A673 (cell line): ENCODE data around the gene SRGAP1. TPM values are rescaled to one million over a fixed set of nuclear protein-coding genes. Genes with fewer than 3 reads are reported as not detected.

Experiments used
- BruUV-seq: library from RNA; stranded (reverse); fragments of 400-500 nt; replicated peaks from 2 replicates; lab custom pipeline; 2021; lab: Mats Ljungman, UMichigan
- CTCF ChIA-PET: fragments of 300-600 bp; sonication (Branson Sonifier 250); formaldehyde crosslinking; loops from one replicate; lab custom pipeline; 2022; ENCODE audit warnings: antibody characterized with exemption; lab: Charles Lee
- POLR2A ChIA-PET: fragments of 300-600 bp; sonication (Branson Sonifier 250); formaldehyde crosslinking; loops from one replicate; lab custom pipeline; 2022; ENCODE audit warnings: antibody characterized with exemption; ENCODE audit not compliant: low non-redundant PET; lab: Charles Lee
- DNase-seq: peaks from one replicate; pipeline ENCODE4 v3.0.0-alpha.2; 2015; ENCODE audit warnings: low spot score
- H3K27ac ChIP-seq: fragments of 200-600 bp; sonication (generic); 2 replicates; pipeline ENCODE4 v1.5.1; 2016; ENCODE audit warnings: mixed run types, low read depth, mild to moderate bottlenecking, mixed read lengths, antibody characterized with exemption, low read length; ENCODE audit not compliant: poor library complexity, severe bottlenecking
- H3K27me3 ChIP-seq: fragments of 200-600 bp; sonication (generic); replicated peaks from 2 replicates; pipeline ENCODE4 v1.6.1; 2017; ENCODE audit warnings: mixed run types, low read depth, mild to moderate bottlenecking, mixed read lengths, antibody characterized with exemption, low read length; ENCODE audit not compliant: insufficient read depth, poor library complexity
- H3K36me3 ChIP-seq: fragments of 200-600 bp; sonication (generic); 2 replicates; pipeline ENCODE4 v1.6.1; 2016; ENCODE audit warnings: mixed run types, mild to moderate bottlenecking, mixed read lengths, antibody characterized with exemption, low read length; ENCODE audit not compliant: insufficient read depth, poor library complexity, severe bottlenecking
- H3K4me1 ChIP-seq: fragments of 200-600 bp; sonication (generic); 2 replicates; pipeline ENCODE4 v1.6.1; 2017; ENCODE audit warnings: mixed run types, mild to moderate bottlenecking, mixed read lengths, antibody characterized with exemption, low read length; ENCODE audit not compliant: insufficient read depth, poor library complexity, severe bottlenecking
- H3K4me3 ChIP-seq: fragments of 200-600 bp; sonication (generic); 2 replicates; pipeline ENCODE4 v1.5.1; 2016; ENCODE audit warnings: low read depth, mixed run types, mild to moderate bottlenecking, mixed read lengths, low read length; ENCODE audit not compliant: poor library complexity, severe bottlenecking
- H3K9me3 ChIP-seq: fragments of 200-600 bp; sonication (generic); 2 replicates; pipeline ENCODE4 v1.6.1; 2016; ENCODE audit warnings: mixed run types, low read depth, mild to moderate bottlenecking, mixed read lengths, antibody characterized with exemption, low read length; ENCODE audit not compliant: poor library complexity, severe bottlenecking
- EZH2 ChIP-seq: fragments of 200-600 bp; sonication (generic); IDR thresholded peaks from 2 replicates; pipeline ENCODE4 v1.6.1; 2017; ENCODE audit warnings: borderline replicate concordance, low read depth, mild to moderate bottlenecking, mixed read lengths, antibody characterized with exemption, low read length; ENCODE audit not compliant: poor library complexity, severe bottlenecking
- intact Hi-C: fragments of 100-400 bp; cut with micrococcal nuclease; formaldehyde crosslinking; loops from one replicate; pipeline ENCODE4 v1.10.0; 2022; ENCODE audit not compliant: unreplicated experiment
- total RNA-seq: library from RNA; stranded (reverse); gene quantifications from 2 replicates; pipeline ENCODE4 v1.2.3, GENCODE V29; 2021
- TF ChIP-seq, protein P1 (sequence below): fragments of 300-800, 200-600 bp; sonication (generic); conservative IDR thresholded peaks from 2 replicates; pipeline ENCODE4 v1.5.1; 2017; ENCODE audit warnings: low read depth, mild to moderate bottlenecking, antibody characterized with exemption, low read length, moderate library complexity, mixed read lengths

SRGAP1 gene
- total RNA-seq, 1 experiment from 2014 or later: 9.7 TPM

DNA sequence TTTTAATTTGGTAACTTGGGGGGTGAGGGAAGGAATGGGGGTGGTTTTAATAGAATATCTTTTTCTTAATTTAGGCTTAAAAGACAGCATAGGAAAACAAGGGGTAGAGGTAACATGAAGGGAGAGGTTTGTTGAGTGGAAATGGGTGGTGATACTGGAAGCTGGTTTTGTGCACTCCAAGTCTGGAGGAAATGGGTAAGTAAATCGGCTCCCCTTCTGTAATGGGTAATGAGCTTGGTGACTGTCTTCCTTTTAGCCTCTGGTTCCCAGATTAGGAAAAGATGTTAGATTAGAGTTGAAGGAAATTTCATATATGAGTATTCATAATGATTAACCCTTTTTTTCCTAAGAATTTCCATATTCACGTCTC, 122.1 kb downstream of the SRGAP1 start:
- no TSS peak for BruUV-seq
- H3K27ac ChIP-seq: no peak overlapping the region
- peak; percentile 52 for DNase-seq
- CTCF ChIA-PET: no interaction called here
- H3K4me1 ChIP-seq: peaks cover 62% of the 10 kb centered on the region
- no peak for TF ChIP-seq EZH2
- TF ChIP-seq, protein P1, sequence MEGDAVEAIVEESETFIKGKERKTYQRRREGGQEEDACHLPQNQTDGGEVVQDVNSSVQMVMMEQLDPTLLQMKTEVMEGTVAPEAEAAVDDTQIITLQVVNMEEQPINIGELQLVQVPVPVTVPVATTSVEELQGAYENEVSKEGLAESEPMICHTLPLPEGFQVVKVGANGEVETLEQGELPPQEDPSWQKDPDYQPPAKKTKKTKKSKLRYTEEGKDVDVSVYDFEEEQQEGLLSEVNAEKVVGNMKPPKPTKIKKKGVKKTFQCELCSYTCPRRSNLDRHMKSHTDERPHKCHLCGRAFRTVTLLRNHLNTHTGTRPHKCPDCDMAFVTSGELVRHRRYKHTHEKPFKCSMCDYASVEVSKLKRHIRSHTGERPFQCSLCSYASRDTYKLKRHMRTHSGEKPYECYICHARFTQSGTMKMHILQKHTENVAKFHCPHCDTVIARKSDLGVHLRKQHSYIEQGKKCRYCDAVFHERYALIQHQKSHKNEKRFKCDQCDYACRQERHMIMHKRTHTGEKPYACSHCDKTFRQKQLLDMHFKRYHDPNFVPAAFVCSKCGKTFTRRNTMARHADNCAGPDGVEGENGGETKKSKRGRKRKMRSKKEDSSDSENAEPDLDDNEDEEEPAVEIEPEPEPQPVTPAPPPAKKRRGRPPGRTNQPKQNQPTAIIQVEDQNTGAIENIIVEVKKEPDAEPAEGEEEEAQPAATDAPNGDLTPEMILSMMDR: no peak
- no peak overlapping the region for H3K4me3 ChIP-seq
- intact Hi-C loops: no loop called here
- H3K27me3 ChIP-seq: no peaks in the 10 kb centered on the region
- H3K36me3 ChIP-seq: no peaks in the 10 kb centered on the region
- no peaks in the 10 kb centered on the region for H3K9me3 ChIP-seq
- POLR2A ChIA-PET: interaction anchor here (0.6 to 0.7 kb wide), 2 partner anchors 94 to 176 kb away, joined by 4 to 5 read pairs; no protein-coding TSS in a partner anchor

DNA sequence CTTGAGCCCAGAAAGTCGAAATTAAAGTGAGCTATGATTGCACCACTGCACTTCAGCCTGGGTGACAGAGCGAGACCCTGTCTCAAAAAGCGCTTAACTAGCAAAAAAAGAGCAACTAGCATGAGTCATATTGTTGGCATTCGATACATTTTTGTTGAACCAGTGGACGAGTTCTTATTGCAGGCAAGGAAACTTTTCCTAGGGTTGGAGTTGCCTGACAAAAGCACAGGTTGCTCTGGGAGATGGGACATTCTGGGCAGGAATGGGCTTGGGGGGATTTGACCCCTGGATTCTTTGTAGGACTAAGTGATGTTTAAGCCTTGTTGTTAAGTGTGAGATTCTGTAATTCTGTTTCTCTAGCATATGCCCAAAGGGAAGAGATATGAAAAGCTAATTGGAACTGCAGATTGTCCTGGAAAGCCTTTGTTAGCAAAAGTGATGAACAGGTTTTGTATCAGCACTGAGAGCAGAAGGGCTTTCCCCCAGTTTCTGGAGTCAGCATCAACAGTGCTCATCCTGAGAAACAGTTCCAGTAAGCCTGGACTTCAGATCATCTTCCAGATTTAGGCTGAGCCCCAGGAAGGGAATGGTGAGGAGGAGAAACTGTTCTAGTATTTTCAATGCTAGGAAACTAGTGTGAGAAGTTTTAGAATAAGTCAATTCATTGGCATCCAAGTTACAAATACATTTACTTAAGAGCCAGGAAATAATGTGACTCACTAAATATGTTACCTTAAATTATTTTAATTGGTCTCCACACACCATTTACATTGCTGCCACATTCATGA, 123.1 kb downstream of the SRGAP1 start:
- BruUV-seq: no TSS peak
- intact Hi-C loops: no loop called here

DNA sequence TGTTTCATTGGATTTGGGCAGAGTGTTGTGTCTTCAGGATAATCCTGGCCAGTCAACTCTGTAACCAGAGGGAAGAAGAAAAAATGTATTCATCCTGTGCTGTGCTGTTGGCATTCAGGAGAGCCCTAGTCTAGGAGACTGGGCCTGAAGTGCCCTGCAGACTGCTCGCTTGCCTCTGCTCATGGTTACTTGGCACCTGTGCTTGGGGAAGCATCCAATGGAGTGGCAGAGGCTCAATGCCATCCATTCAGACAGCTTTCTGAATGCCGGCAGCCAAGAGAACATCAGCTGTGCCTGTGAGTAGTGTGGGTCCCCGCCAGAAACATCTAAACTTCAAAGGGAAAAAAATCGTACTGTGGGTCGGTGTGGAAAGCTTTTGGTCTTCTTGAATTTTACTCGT, 124.2 kb downstream of the SRGAP1 start:
- no peak overlapping the region for H3K4me3 ChIP-seq
- TF ChIP-seq EZH2: no peak
- no peaks in the 10 kb centered on the region for H3K36me3 ChIP-seq
- no peak overlapping the region for H3K27ac ChIP-seq
- no peaks in the 10 kb centered on the region for H3K9me3 ChIP-seq
- ChIA-PET POLR2A (no interaction called here), CTCF (no interaction called here)
- BruUV-seq: no TSS peak
- no peaks in the 10 kb centered on the region for H3K27me3 ChIP-seq
- H3K4me1 ChIP-seq: peaks cover 66% of the 10 kb centered on the region
- DNase-seq: no peak
- intact Hi-C loops: no loop called here

More for the DNA sequence above, 123.1 kb downstream of the SRGAP1 start:
- CTCF ChIA-PET: no interaction called here
- TF ChIP-seq, protein P1: no peak
- no peak for TF ChIP-seq EZH2
- DNase-seq: peak; percentile 71
- no peak overlapping the region for H3K4me3 ChIP-seq
- H3K4me1 ChIP-seq: peaks cover 62% of the 10 kb centered on the region
- POLR2A ChIA-PET: interaction anchor here (0.7 kb wide), 1 partner anchor 8 kb away, joined by 4 read pairs; no protein-coding TSS in a partner anchor
- no peaks in the 10 kb centered on the region for H3K9me3 ChIP-seq
- H3K36me3 ChIP-seq: no peaks in the 10 kb centered on the region
- H3K27ac ChIP-seq: no peak overlapping the region
- H3K27me3 ChIP-seq: no peaks in the 10 kb centered on the region
